ENCODE results near the gene NPC1. TPM values are rescaled to one million over a fixed set of nuclear protein-coding genes. Genes with fewer than 3 reads are reported as not detected.

The NPC1 gene
- total RNA-seq, 1 donor from 2014 or later, result 100 TPM

- no peak for TF ChIP-seq CTCF (IDR thresholded peaks at IDR 0.05; ENCODE audit: insufficient read depth, low read length, severe bottlenecking)
- FAIRE-seq, result no peak
- H3K36me3 ChIP-seq (ENCODE audit: control insufficient read depth, insufficient read depth, low read length), result no peaks in the 10 kb centered on the region
- peak; percentile 95 for DNase-seq (ENCODE audit: low read depth)
- H3K27me3 ChIP-seq (ENCODE audit: control insufficient read depth, insufficient read depth, low read length), result no peaks in the 10 kb centered on the region
- H3K4me3 ChIP-seq (ENCODE audit: low read depth, low read length), result no peak overlapping the region
These were observed 40.4 kb upstream of the NPC1 start for GRCh38 chr18:23626451-23627279.

- no peak overlapping the region for H3K4me3 ChIP-seq (ENCODE audit: low read depth, low read length)
- H3K36me3 ChIP-seq (ENCODE audit: control insufficient read depth, insufficient read depth, low read length), result no peaks in the 10 kb centered on the region
- TF ChIP-seq CTCF (IDR thresholded peaks at IDR 0.05; ENCODE audit: insufficient read depth, low read length, severe bottlenecking), result no peak
- no peak for FAIRE-seq
- no peak for DNase-seq (ENCODE audit: low read depth)
- no peaks in the 10 kb centered on the region for H3K27me3 ChIP-seq (ENCODE audit: control insufficient read depth, insufficient read depth, low read length)
These were observed 36.7 kb upstream of the NPC1 start for GRCh38 chr18:23623040-23623439.

DNA sequence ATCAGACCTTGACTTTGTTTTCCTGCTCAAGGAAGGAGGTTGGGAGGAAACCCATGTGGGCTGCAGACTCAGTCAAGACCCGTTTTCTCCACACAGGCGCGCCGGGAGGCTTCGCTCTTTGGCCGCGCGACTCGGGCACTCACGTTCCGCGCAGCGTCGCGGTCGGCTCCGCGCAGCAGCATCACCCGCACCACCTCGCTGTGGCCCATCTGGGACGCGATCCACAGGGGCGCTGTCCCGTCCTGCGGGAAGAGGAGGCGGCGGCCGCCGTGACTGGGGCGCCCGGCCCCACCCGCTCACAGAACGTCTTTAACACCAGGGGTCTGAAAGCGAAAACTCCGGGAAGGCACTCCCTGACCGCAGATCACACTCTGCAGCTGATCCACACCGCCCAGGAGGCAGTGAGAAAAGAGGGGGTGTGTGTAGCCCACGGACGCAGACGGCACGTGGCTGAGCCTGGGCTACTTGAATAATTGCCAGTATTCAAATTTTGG lies 33.1 kb upstream of the NPC1 start:
- DNase-seq (ENCODE audit: low read depth) (no peak), FAIRE-seq (no peak)
- peak; percentile 4 for TF ChIP-seq CTCF (IDR thresholded peaks at IDR 0.05; ENCODE audit: insufficient read depth, low read length, severe bottlenecking)
- peak overlapping the region; percentile 35 for H3K4me3 ChIP-seq (ENCODE audit: low read depth, low read length)
- no peaks in the 10 kb centered on the region for H3K27me3 ChIP-seq (ENCODE audit: control insufficient read depth, insufficient read depth, low read length)
- no peaks in the 10 kb centered on the region for H3K36me3 ChIP-seq (ENCODE audit: control insufficient read depth, insufficient read depth, low read length)

DNA sequence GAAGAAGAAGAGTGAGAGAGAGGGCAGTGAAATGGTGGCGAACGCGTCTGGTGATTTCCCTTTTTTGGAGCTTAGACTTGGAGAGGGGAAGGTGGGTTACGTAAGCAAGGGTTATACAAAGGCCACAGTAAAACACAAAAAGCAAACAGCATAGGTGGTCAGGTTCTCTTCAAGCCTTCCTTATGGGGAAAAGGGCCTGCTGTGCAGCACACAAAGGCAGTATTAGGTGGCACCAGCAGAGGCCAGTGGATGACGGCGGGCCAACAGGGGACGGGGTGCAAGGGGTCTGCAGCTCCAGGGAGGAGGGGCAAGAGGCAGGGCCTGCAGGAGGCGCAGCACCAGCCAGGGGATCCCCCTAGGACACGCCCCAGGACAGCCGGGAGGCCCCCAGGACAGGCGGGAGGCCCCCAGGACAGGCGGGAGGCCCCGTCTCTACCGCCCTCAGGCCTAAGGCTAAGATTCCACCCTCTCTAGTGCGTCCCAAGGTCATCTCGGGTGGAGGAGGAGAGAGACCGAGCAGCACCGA lies 32.6 kb upstream of the NPC1 start:
- TF ChIP-seq CTCF (IDR thresholded peaks at IDR 0.05; ENCODE audit: insufficient read depth, low read length, severe bottlenecking), result peak; percentile 22
- Histone ChIP-seq H3K4me3 (ENCODE audit: low read depth, low read length) (peak overlapping the region; percentile 35), H3K27me3 (ENCODE audit: control insufficient read depth, insufficient read depth, low read length) (no peaks in the 10 kb centered on the region), H3K36me3 (ENCODE audit: control insufficient read depth, insufficient read depth, low read length) (no peaks in the 10 kb centered on the region)
- FAIRE-seq (no peak), DNase-seq (ENCODE audit: low read depth) (peak; percentile 15)

DNA sequence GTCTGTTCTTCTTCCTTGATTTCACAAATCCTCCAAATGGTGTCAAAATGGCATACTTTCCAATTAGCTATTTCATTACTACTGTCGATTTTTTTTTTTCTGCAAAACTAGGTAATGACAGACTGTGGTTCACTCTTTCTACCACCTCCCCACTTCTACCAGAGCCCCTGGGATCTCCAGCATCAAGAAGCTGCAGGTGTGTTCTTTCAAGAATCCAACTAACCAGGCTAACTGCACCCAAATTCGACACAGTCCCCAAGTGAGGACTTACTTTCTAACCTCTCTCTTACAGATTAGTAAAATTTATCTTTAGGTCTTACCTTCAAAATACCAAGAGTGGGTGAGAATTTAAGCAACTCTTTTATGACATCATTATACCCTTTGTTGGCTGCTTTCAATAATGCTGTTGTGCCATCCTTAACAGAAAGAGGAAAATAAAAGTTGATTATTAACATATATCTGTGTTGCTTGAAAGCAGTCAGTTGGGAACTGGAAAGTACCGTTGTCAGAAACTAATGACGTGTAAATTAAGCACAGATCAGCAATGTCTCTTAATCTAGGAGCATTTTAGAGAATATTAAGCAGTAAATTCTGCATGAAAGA lies 31.2 kb upstream of the NPC1 start:
- no peaks in the 10 kb centered on the region for H3K27me3 ChIP-seq (ENCODE audit: control insufficient read depth, insufficient read depth, low read length)
- TF ChIP-seq CTCF (IDR thresholded peaks at IDR 0.05; ENCODE audit: insufficient read depth, low read length, severe bottlenecking), result no peak
- H3K36me3 ChIP-seq (ENCODE audit: control insufficient read depth, insufficient read depth, low read length), result no peaks in the 10 kb centered on the region
- FAIRE-seq (no peak), DNase-seq (ENCODE audit: low read depth) (no peak)
- H3K4me3 ChIP-seq (ENCODE audit: low read depth, low read length), result no peak overlapping the region

Data from bronchial epithelial cell (primary cell).